ENCODE results near the gene GPT2. TPM values are rescaled to one million over a fixed set of nuclear protein-coding genes. Genes with fewer than 3 reads are reported as not detected.

Gene GPT2
- total RNA-seq, 1 experiment from 2014 or later = 19.4 TPM

- no TSS peak for BruUV-seq (replicated peaks)
- no peaks in the 10 kb centered on the region for H3K27me3 ChIP-seq (ENCODE audit: low read length)
- H4K20me1 ChIP-seq (ENCODE audit: low read length) = no peaks in the 10 kb centered on the region
- no peaks in the 10 kb centered on the region for H3K36me3 ChIP-seq (ENCODE audit: low read depth, low read length)
- no peak overlapping the region for H2AFZ ChIP-seq (ENCODE audit: low read length)
- H3K4me3 ChIP-seq (ENCODE audit: low read length) = no peak overlapping the region
- H3K9me2 ChIP-seq (replicated peaks; ENCODE audit: low read length) = no peaks in the 10 kb centered on the region
- peaks cover 25% of the 10 kb centered on the region for H3K79me2 ChIP-seq (ENCODE audit: low read length)
- DNase-seq = no peak
- ChIA-PET CTCF (no interaction called here), POLR2A (ENCODE audit: unreplicated experiment) (no interaction called here)
- H3K4me2 ChIP-seq (ENCODE audit: low read length) = no peak overlapping the region
- H3K4me1 ChIP-seq (ENCODE audit: insufficient read depth, low read length) = peaks cover 9% of the 10 kb centered on the region; the same call in 1 of the 2 replicates
- no peak overlapping the region for H3K27ac ChIP-seq (ENCODE audit: low read length)
- TF ChIP-seq EZH2phosphoT487 (IDR thresholded peaks at IDR 0.05; ENCODE audit: borderline replicate concordance, low read length) (no peak), EZH2 (IDR thresholded peaks at IDR 0.05; ENCODE audit: low read length, unreplicated experiment) (no peak), CTCF (conservative IDR thresholded peaks at IDR 0.05; ENCODE audit: low read depth, low read length) (no peak)
- no peak for ATAC-seq
- H3K9me3 ChIP-seq (ENCODE audit: low read length) = no peaks in the 10 kb centered on the region
- intact Hi-C loops (cut with micrococcal nuclease) = no loop called here
- no peak overlapping the region for H3K9ac ChIP-seq (ENCODE audit: low read length)
- no peaks in the 10 kb centered on the region for H3F3A ChIP-seq (ENCODE audit: low read length, unreplicated experiment)
Measured at GRCh38 chr16:46889245-46889941, 5.2 kb downstream of the GPT2 start.

- DNase-seq (no peak), ATAC-seq (no peak)
- TF ChIP-seq CTCF (conservative IDR thresholded peaks at IDR 0.05; ENCODE audit: low read depth, low read length) = no peak
- TF ChIP-seq EZH2 (IDR thresholded peaks at IDR 0.05; ENCODE audit: low read length, unreplicated experiment) = no peak
- Histone ChIP-seq H3K79me2 (ENCODE audit: low read length) (peaks cover 21% of the 10 kb centered on the region), H3K36me3 (ENCODE audit: low read depth, low read length) (no peaks in the 10 kb centered on the region), H3K9me2 (replicated peaks; ENCODE audit: low read length) (no peaks in the 10 kb centered on the region), H3K27me3 (ENCODE audit: low read length) (no peaks in the 10 kb centered on the region), H3K4me2 (ENCODE audit: low read length) (no peak overlapping the region), H4K20me1 (ENCODE audit: low read length) (no peaks in the 10 kb centered on the region), H3K9me3 (ENCODE audit: low read length) (no peaks in the 10 kb centered on the region), H2AFZ (ENCODE audit: low read length) (no peak overlapping the region), H3K9ac (ENCODE audit: low read length) (no peak overlapping the region), H3K27ac (ENCODE audit: low read length) (no peak overlapping the region), H3K4me1 (ENCODE audit: insufficient read depth, low read length) (peaks cover 9% of the 10 kb centered on the region; the same call in 1 of the 2 replicates), H3F3A (ENCODE audit: low read length, unreplicated experiment) (no peaks in the 10 kb centered on the region), H3K4me3 (ENCODE audit: low read length) (no peak overlapping the region)
- ChIA-PET CTCF (no interaction called here), POLR2A (ENCODE audit: unreplicated experiment) (no interaction called here)
- intact Hi-C loops (cut with micrococcal nuclease) = no loop called here
- BruUV-seq (replicated peaks) = no TSS peak
Measured at GRCh38 chr16:46889942-46890300, 5.8 kb downstream of the GPT2 start.

GRCh38 chr16:46891910-46892309 is 7.7 kb downstream of the GPT2 start:
- Histone ChIP-seq H3K9ac (ENCODE audit: low read length) (no peak overlapping the region), H3K9me3 (ENCODE audit: low read length) (no peaks in the 10 kb centered on the region), H2AFZ (ENCODE audit: low read length) (no peak overlapping the region), H3K27ac (ENCODE audit: low read length) (no peak overlapping the region), H3K4me1 (ENCODE audit: insufficient read depth, low read length) (no peaks in the 10 kb centered on the region), H4K20me1 (ENCODE audit: low read length) (no peaks in the 10 kb centered on the region), H3K79me2 (ENCODE audit: low read length) (peaks cover under 1% of the 10 kb centered on the region), H3K9me2 (replicated peaks; ENCODE audit: low read length) (no peaks in the 10 kb centered on the region), H3K36me3 (ENCODE audit: low read depth, low read length) (no peaks in the 10 kb centered on the region), H3K27me3 (ENCODE audit: low read length) (no peaks in the 10 kb centered on the region), H3F3A (ENCODE audit: low read length, unreplicated experiment) (no peaks in the 10 kb centered on the region), H3K4me2 (ENCODE audit: low read length) (no peak overlapping the region), H3K4me3 (ENCODE audit: low read length) (no peak overlapping the region)
- intact Hi-C loops (cut with micrococcal nuclease) = no loop called here
- BruUV-seq (replicated peaks) = no TSS peak
- TF ChIP-seq EZH2 (IDR thresholded peaks at IDR 0.05; ENCODE audit: low read length, unreplicated experiment) (no peak), CTCF (conservative IDR thresholded peaks at IDR 0.05; ENCODE audit: low read depth, low read length) (no peak), EZH2phosphoT487 (IDR thresholded peaks at IDR 0.05; ENCODE audit: borderline replicate concordance, low read length) (no peak)
- ATAC-seq (no peak), DNase-seq (no peak)
- ChIA-PET CTCF (no interaction called here), POLR2A (ENCODE audit: unreplicated experiment) (no interaction called here)

All from PC-3 (cell line).